Activated T-helper 17 cell treated with anti-CD3 and anti-CD28 coated beads, Interleukin-2, amount 50 U/mL, for 72 hours (primary cell): ENCODE data around the gene PPP1R1C. TPM values are rescaled to one million over a fixed set of nuclear protein-coding genes. Genes with fewer than 3 reads are reported as not detected.
"Not testable (repeated sequence)": the region's sequence is repeated elsewhere in the genome, so short reads cannot be mapped to it uniquely, and the experiment has no call there.

Experiments used
- ATAC-seq: fragments of 150-1000 bp; cut with Tn5 transposase; replicated peaks from 2 replicates; pipeline ENCODE4 v1.10.0; 2021; ENCODE audit warnings: mild to moderate bottlenecking, moderate library complexity
- H3K27ac Mint-ChIP-seq: one replicate; pipeline ENCODE4 v1.8.0; 2022; ENCODE audit warnings: mixed read lengths
- H3K27me3 Mint-ChIP-seq: one replicate; pipeline ENCODE4 v1.8.0; 2022; ENCODE audit warnings: mixed read lengths
- H3K36me3 Mint-ChIP-seq: one replicate; pipeline ENCODE4 v1.8.0; 2022; ENCODE audit warnings: low read depth, mild to moderate bottlenecking, mixed read lengths
- H3K4me1 Mint-ChIP-seq: one replicate; pipeline ENCODE4 v1.8.0; 2022; ENCODE audit warnings: mixed read lengths
- H3K4me3 Mint-ChIP-seq: one replicate; pipeline ENCODE4 v1.8.0; 2022; ENCODE audit warnings: mild to moderate bottlenecking, mixed read lengths
- H3K9me3 Mint-ChIP-seq: one replicate; pipeline ENCODE4 v1.8.0; 2022; ENCODE audit warnings: mixed read lengths
- total RNA-seq, 2 donors: library from RNA; stranded (reverse); gene quantifications; one replicate each; pipeline ENCODE4 v1.2.3, GENCODE V29; 2022

The PPP1R1C gene
- total RNA-seq, 2 donors from 2014 or later = not detected

DNA sequence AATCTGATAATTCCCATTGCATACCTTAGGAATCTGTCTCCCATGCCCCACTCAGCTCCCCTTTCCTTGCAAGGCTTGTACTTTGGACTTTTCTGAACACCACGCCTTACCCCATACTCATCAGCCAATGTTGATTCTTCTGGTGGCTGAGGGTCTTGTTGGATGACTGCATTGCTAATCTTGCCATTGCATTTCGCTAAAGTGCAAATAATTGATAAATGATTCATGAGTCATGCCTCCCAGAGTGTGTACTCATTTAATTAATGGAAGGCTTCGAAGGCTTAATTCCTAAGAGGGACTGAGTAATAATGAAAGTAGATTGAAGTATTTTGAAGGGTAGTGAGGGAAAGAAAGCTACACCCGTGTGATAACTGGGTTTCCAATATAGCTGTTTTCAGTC is 28.0 kb upstream of the PPP1R1C start:
- H3K27ac Mint-ChIP-seq = no peak overlapping the region
- H3K9me3 Mint-ChIP-seq = no peaks in the 10 kb centered on the region
- H3K4me1 Mint-ChIP-seq = no peaks in the 10 kb centered on the region
- H3K4me3 Mint-ChIP-seq = no peak overlapping the region
- H3K36me3 Mint-ChIP-seq = no peaks in the 10 kb centered on the region
- peaks cover 22% of the 10 kb centered on the region for H3K27me3 Mint-ChIP-seq
- no peak for ATAC-seq

GRCh38 chr2:181958726-181959125 is 26.9 kb upstream of the PPP1R1C start:
- Mint-ChIP-seq H3K36me3 (no peaks in the 10 kb centered on the region), H3K9me3 (no peaks in the 10 kb centered on the region), H3K27ac (no peak overlapping the region), H3K4me3 (no peak overlapping the region), H3K4me1 (no peaks in the 10 kb centered on the region), H3K27me3 (peaks cover 18% of the 10 kb centered on the region)
- ATAC-seq = no peak

GRCh38 chr2:181959508-181959907 is 26.1 kb upstream of the PPP1R1C start:
- Mint-ChIP-seq H3K9me3 (no peaks in the 10 kb centered on the region), H3K4me1 (no peaks in the 10 kb centered on the region), H3K27me3 (peaks cover 17% of the 10 kb centered on the region), H3K4me3 (no peak overlapping the region), H3K36me3 (no peaks in the 10 kb centered on the region), H3K27ac (no peak overlapping the region)
- no peak for ATAC-seq

DNA sequence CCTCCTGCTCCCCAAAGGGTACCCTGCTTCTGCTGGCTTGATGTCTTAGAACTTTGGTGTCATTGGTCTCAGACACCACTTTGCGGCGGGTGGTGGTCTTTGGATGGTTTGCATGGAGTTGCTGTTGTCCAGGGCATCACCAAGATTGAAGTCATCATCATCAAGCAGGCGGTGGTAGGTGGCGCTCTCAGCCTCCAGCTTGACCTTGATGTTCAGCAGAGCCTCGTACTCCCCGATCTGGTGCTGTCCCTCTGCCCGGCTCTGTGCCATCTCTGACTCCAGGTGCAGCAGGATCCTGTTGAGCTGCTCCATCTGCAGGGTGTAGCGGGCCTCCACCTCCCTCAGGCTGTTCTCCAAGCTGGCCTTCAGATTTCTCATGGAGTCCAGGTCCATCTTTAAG is 24.5 kb upstream of the PPP1R1C start:
- H3K4me1 Mint-ChIP-seq, H3K27ac Mint-ChIP-seq, ATAC-seq, H3K9me3 Mint-ChIP-seq, H3K4me3 Mint-ChIP-seq, H3K36me3 Mint-ChIP-seq: not testable (repeated sequence)
- H3K27me3 Mint-ChIP-seq = peaks cover 17% of the 10 kb centered on the region

DNA sequence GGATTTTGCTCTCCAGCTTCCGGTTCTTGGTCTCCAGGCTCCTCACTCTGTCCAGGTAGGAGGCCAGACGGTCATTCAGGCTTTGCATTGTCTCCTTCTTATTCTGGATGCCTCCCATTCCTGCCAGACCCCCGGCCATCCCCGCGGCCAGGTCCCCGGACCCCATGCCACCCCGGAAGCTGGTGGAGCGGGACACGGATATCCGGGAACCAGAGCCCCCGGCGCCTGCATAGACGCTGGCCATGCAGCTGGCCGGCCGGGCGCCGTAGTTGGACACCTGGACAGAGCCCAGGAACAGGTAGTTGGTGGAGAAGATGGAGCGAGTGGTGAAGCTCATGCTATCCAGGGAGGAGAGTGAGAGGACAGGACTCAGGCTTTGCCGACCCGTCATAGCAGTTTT is 23.5 kb upstream of the PPP1R1C start:
- Mint-ChIP-seq H3K4me3 (no peak overlapping the region), H3K27ac (no peak overlapping the region), H3K36me3 (no peaks in the 10 kb centered on the region), H3K4me1 (no peaks in the 10 kb centered on the region), H3K9me3 (no peaks in the 10 kb centered on the region), H3K27me3 (peaks cover 22% of the 10 kb centered on the region)
- ATAC-seq = no peak

- Mint-ChIP-seq H3K4me3 (no peak overlapping the region), H3K9me3 (peaks cover 5% of the 10 kb centered on the region), H3K27ac (no peak overlapping the region), H3K36me3 (no peaks in the 10 kb centered on the region), H3K4me1 (no peaks in the 10 kb centered on the region), H3K27me3 (peaks cover 22% of the 10 kb centered on the region)
- no peak for ATAC-seq
These were observed 15.4 kb upstream of the PPP1R1C start for GRCh38 chr2:181970160-181970794.

DNA sequence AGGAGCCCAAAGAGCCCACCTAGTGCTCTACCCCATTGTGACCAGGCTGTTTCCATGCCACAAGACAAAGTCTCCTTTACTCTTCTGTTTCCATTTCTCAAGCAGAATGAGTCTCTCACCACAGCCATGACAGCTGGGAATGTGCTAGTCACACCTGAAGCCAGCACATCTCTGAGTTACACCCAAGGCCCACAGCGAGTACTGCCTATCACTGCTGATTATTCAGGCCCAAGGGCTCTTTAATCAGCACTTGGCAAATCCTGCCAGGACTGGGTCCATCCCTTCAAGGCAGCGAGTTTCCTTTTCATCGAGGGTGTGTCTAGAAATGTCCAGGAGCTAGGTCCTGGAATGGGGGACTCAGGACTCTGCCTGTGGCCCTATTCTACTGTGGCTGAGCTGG is 14.6 kb upstream of the PPP1R1C start:
- Mint-ChIP-seq H3K4me3 (no peak overlapping the region), H3K27ac (no peak overlapping the region), H3K36me3 (no peaks in the 10 kb centered on the region), H3K4me1 (no peaks in the 10 kb centered on the region), H3K9me3 (peaks cover 5% of the 10 kb centered on the region), H3K27me3 (peaks cover 22% of the 10 kb centered on the region)
- no peak for ATAC-seq

- ATAC-seq = no peak
- Mint-ChIP-seq H3K27me3 (peaks cover 17% of the 10 kb centered on the region), H3K36me3 (no peaks in the 10 kb centered on the region), H3K4me1 (no peaks in the 10 kb centered on the region), H3K27ac (no peak overlapping the region), H3K9me3 (peaks cover 5% of the 10 kb centered on the region), H3K4me3 (no peak overlapping the region)
These were observed 13.1 kb upstream of the PPP1R1C start for GRCh38 chr2:181972431-181973170.

DNA sequence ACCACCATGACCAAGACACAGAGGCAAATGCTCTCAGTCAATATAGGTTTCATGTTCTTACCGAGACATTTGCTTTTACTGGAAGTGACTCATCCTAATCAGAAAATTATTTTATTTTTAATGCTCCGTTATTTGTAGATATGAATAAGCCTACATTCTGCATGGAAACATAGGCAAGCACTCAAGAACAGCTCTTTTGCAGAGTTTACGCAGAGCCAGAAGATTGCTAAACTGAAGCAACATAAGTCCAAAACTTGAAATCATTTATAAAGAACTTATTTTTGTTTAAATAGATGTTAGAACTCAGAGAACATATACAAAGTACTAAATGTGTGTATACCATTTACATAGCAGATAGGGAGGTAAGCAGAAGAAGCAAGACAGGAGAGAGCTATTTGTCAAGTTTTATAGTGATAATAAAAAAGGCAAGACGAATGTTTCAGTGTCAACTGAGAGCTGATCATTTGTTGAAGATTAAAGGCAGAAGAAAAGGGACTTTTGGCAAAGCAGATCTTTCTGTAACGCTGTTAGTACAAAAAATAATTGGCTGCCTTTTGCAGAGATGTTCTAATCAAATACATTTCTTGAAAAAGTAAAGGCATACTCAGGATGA is 12.4 kb upstream of the PPP1R1C start:
- Mint-ChIP-seq H3K27me3 (peaks cover 14% of the 10 kb centered on the region), H3K4me1 (peaks cover 4% of the 10 kb centered on the region), H3K27ac (no peak overlapping the region), H3K4me3 (no peak overlapping the region), H3K9me3 (peaks cover 5% of the 10 kb centered on the region), H3K36me3 (no peaks in the 10 kb centered on the region)
- no peak for ATAC-seq

- peak; percentile 87 for ATAC-seq
- H3K4me3 Mint-ChIP-seq = no peak overlapping the region
- peak overlapping the region; percentile 14 for H3K27ac Mint-ChIP-seq
- H3K36me3 Mint-ChIP-seq = no peaks in the 10 kb centered on the region
- peaks cover 9% of the 10 kb centered on the region for H3K27me3 Mint-ChIP-seq
- H3K9me3 Mint-ChIP-seq = no peaks in the 10 kb centered on the region
- peaks cover 4% of the 10 kb centered on the region for H3K4me1 Mint-ChIP-seq
These were observed 7.8 kb upstream of the PPP1R1C start for GRCh38 chr2:181977661-181978350.

GRCh38 chr2:181978351-181979150 is 7.1 kb upstream of the PPP1R1C start:
- Mint-ChIP-seq H3K4me3 (no peak overlapping the region), H3K4me1 (peaks cover 4% of the 10 kb centered on the region), H3K27ac (no peak overlapping the region), H3K9me3 (no peaks in the 10 kb centered on the region), H3K36me3 (no peaks in the 10 kb centered on the region), H3K27me3 (peaks cover 9% of the 10 kb centered on the region)
- peak; percentile 48 for ATAC-seq

DNA sequence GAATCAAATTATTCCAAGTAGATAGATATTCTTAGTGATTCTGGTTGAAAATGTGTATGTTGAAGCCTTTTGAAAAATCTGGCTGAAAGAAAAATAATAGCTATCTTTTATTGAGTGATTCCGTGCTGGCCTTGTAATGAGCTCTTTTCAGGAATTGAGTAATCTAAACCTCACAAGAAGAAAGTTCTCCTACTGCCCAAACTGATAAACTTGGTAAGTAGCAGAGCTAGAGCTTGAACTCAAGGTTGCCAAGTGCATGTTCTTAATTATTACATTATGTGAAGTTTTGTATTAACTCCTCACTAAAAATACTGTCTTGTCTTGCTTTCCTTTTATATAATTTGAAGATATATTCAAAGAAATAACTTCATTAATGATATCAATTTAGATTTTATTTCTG is 1.6 kb upstream of the PPP1R1C start:
- Mint-ChIP-seq H3K9me3 (no peaks in the 10 kb centered on the region), H3K36me3 (no peaks in the 10 kb centered on the region), H3K27ac (no peak overlapping the region), H3K4me1 (no peaks in the 10 kb centered on the region), H3K4me3 (no peak overlapping the region), H3K27me3 (peaks cover 8% of the 10 kb centered on the region)
- no peak for ATAC-seq

- Mint-ChIP-seq H3K36me3 (no peaks in the 10 kb centered on the region), H3K4me3 (no peak overlapping the region), H3K9me3 (no peaks in the 10 kb centered on the region), H3K4me1 (no peaks in the 10 kb centered on the region), H3K27me3 (peaks cover 10% of the 10 kb centered on the region), H3K27ac (no peak overlapping the region)
- ATAC-seq = no peak
These were observed 630 bp upstream of the PPP1R1C start for GRCh38 chr2:181984814-181985631.
